ENCODE results near the gene TUB.

The TUB gene

GRCh38 chr11:8066036-8066910 lies 14.7 kb upstream of the TUB start:
- Histone ChIP-seq H3K27me3 (ENCODE audit: control insufficient read depth, insufficient read depth, low read length) (no peaks in the 10 kb centered on the region), H3K9me3 (ENCODE audit: control insufficient read depth, low read length) (no peaks in the 10 kb centered on the region), H3K4me1 (ENCODE audit: control insufficient read depth, insufficient read depth, low read length) (peaks cover 17% of the 10 kb centered on the region), H3K4me3 (ENCODE audit: low read length) (no peak overlapping the region), H3K9ac (ENCODE audit: low read length) (no peak overlapping the region), H3K36me3 (ENCODE audit: control insufficient read depth, insufficient read depth, low read length) (no peaks in the 10 kb centered on the region)

GRCh38 chr11:8066911-8067455 lies 14.0 kb upstream of the TUB start:
- H3K27me3 ChIP-seq (ENCODE audit: control insufficient read depth, insufficient read depth, low read length) = no peaks in the 10 kb centered on the region
- H3K9ac ChIP-seq (ENCODE audit: low read length) = no peak overlapping the region
- H3K36me3 ChIP-seq (ENCODE audit: control insufficient read depth, insufficient read depth, low read length) = no peaks in the 10 kb centered on the region
- no peaks in the 10 kb centered on the region for H3K9me3 ChIP-seq (ENCODE audit: control insufficient read depth, low read length)
- no peak overlapping the region for H3K4me3 ChIP-seq (ENCODE audit: low read length)
- peaks cover 17% of the 10 kb centered on the region for H3K4me1 ChIP-seq (ENCODE audit: control insufficient read depth, insufficient read depth, low read length)

DNA sequence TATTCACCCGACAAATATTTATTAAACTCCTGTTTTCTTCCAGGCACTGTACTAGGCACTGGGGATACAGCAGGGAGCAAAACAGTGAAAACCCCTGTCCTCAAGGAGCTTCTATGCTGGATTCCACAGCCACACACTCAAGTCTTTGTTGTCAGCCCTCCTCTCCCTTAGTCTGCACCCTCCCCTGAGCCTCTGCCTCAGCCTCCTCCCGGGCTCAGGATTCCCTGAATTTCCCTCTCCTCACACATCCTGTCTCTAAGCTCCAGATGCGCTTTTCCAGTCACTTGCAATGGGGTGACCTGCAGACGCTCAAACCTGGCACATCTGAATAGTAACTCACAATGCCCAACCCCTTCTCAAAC lies 13.5 kb upstream of the TUB start:
- no peaks in the 10 kb centered on the region for H3K36me3 ChIP-seq (ENCODE audit: control insufficient read depth, insufficient read depth, low read length)
- peaks cover 17% of the 10 kb centered on the region for H3K4me1 ChIP-seq (ENCODE audit: control insufficient read depth, insufficient read depth, low read length)
- H3K9ac ChIP-seq (ENCODE audit: low read length) = no peak overlapping the region
- H3K9me3 ChIP-seq (ENCODE audit: control insufficient read depth, low read length) = no peaks in the 10 kb centered on the region
- H3K27me3 ChIP-seq (ENCODE audit: control insufficient read depth, insufficient read depth, low read length) = no peaks in the 10 kb centered on the region
- H3K4me3 ChIP-seq (ENCODE audit: low read length) = no peak overlapping the region

GRCh38 chr11:8067929-8068575 lies 13.0 kb upstream of the TUB start:
- H3K36me3 ChIP-seq (ENCODE audit: control insufficient read depth, insufficient read depth, low read length) = no peaks in the 10 kb centered on the region
- H3K9me3 ChIP-seq (ENCODE audit: control insufficient read depth, low read length) = no peaks in the 10 kb centered on the region
- no peak overlapping the region for H3K9ac ChIP-seq (ENCODE audit: low read length)
- H3K4me1 ChIP-seq (ENCODE audit: control insufficient read depth, insufficient read depth, low read length) = peaks cover 17% of the 10 kb centered on the region
- H3K4me3 ChIP-seq (ENCODE audit: low read length) = no peak overlapping the region
- H3K27me3 ChIP-seq (ENCODE audit: control insufficient read depth, insufficient read depth, low read length) = peaks cover 2% of the 10 kb centered on the region

DNA sequence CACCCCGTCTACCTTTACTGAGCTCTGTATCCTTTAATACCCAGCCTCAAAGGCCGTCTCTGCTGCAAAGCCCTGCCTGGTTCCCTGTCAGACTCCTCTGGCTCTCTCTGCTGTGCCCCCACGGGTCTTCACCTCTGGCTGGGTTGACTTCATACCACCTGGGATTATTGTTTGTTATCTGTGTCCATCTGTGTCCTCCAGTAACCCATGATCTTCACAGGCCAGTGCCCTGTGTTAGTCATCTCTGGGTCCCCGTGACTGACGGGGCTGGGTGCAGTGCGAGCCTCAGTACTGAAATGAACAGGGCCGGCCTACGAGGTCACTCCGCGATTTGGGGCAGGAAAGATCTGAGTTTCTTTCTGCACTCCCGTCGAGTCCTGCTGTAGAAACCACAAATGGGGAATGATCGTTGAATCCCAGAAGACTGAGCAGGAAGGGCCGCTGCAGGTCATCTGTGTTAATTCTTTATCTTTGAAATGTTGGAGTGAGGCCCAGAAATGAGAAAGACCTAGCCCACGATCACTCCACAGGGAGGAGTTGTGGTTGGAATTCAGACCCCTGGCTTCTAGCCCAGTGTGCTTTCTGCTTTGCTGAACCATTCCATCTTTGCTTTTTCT lies 12.3 kb upstream of the TUB start:
- no peaks in the 10 kb centered on the region for H3K9me3 ChIP-seq (ENCODE audit: control insufficient read depth, low read length)
- no peaks in the 10 kb centered on the region for H3K36me3 ChIP-seq (ENCODE audit: control insufficient read depth, insufficient read depth, low read length)
- no peak overlapping the region for H3K4me3 ChIP-seq (ENCODE audit: low read length)
- no peak overlapping the region for H3K9ac ChIP-seq (ENCODE audit: low read length)
- H3K4me1 ChIP-seq (ENCODE audit: control insufficient read depth, insufficient read depth, low read length) = peaks cover 17% of the 10 kb centered on the region
- H3K27me3 ChIP-seq (ENCODE audit: control insufficient read depth, insufficient read depth, low read length) = peaks cover 2% of the 10 kb centered on the region

- Histone ChIP-seq H3K4me1 (ENCODE audit: control insufficient read depth, insufficient read depth, low read length) (peaks cover 17% of the 10 kb centered on the region), H3K9ac (ENCODE audit: low read length) (no peak overlapping the region), H3K36me3 (ENCODE audit: control insufficient read depth, insufficient read depth, low read length) (no peaks in the 10 kb centered on the region), H3K9me3 (ENCODE audit: control insufficient read depth, low read length) (no peaks in the 10 kb centered on the region), H3K27me3 (ENCODE audit: control insufficient read depth, insufficient read depth, low read length) (peaks cover 2% of the 10 kb centered on the region), H3K4me3 (ENCODE audit: low read length) (no peak overlapping the region)
These were observed 11.2 kb upstream of the TUB start for GRCh38 chr11:8069771-8070170.

DNA sequence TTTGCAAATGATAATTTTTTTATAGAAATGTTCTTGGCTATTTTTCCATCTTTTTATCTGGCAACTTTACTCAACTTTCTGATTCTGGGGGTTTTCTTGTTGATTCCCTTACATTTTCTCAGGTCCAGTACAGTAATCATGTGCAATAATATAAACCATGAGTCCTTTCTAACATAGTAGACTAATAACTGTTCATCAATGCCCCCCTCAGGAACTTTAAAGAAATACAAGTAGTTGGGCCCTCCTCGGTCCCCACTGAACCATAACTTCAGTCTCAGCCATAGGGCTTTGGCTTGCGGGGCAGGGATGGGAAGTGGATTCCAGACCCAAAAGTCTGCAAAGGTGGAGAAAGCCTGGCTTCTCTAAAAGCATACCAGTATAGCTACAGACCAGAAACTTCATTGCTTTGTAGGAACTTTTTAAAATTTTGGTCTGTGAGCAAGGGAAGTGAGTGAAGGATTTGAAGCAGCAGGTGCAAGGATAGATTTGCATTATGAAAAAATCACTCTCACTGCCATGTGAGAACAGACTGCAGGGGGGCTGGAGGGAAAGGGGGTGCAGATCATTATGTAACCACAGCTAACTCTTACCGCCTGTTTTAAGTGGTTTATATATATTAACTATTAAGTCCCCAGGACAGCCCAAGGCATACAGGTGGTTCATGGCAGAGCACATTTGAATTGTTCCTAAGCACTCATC lies 10.4 kb upstream of the TUB start:
- Histone ChIP-seq H3K4me1 (ENCODE audit: control insufficient read depth, insufficient read depth, low read length) (peaks cover 17% of the 10 kb centered on the region), H3K9me3 (ENCODE audit: control insufficient read depth, low read length) (no peaks in the 10 kb centered on the region), H3K36me3 (ENCODE audit: control insufficient read depth, insufficient read depth, low read length) (no peaks in the 10 kb centered on the region), H3K9ac (ENCODE audit: low read length) (no peak overlapping the region), H3K4me3 (ENCODE audit: low read length) (no peak overlapping the region), H3K27me3 (ENCODE audit: control insufficient read depth, insufficient read depth, low read length) (peaks cover 2% of the 10 kb centered on the region)

- Histone ChIP-seq H3K9me3 (ENCODE audit: control insufficient read depth, low read length) (no peaks in the 10 kb centered on the region), H3K4me3 (ENCODE audit: low read length) (no peak overlapping the region), H3K36me3 (ENCODE audit: control insufficient read depth, insufficient read depth, low read length) (no peaks in the 10 kb centered on the region), H3K4me1 (ENCODE audit: control insufficient read depth, insufficient read depth, low read length) (peaks cover 17% of the 10 kb centered on the region), H3K27me3 (ENCODE audit: control insufficient read depth, insufficient read depth, low read length) (peaks cover 2% of the 10 kb centered on the region), H3K9ac (ENCODE audit: low read length) (no peak overlapping the region)
These were observed 9.1 kb upstream of the TUB start for GRCh38 chr11:8071616-8072581.

GRCh38 chr11:8075119-8075726 lies 5.8 kb upstream of the TUB start:
- H3K4me1 ChIP-seq (ENCODE audit: control insufficient read depth, insufficient read depth, low read length) = no peaks in the 10 kb centered on the region
- H3K9ac ChIP-seq (ENCODE audit: low read length) = no peak overlapping the region
- H3K36me3 ChIP-seq (ENCODE audit: control insufficient read depth, insufficient read depth, low read length) = no peaks in the 10 kb centered on the region
- H3K9me3 ChIP-seq (ENCODE audit: control insufficient read depth, low read length) = no peaks in the 10 kb centered on the region
- no peak overlapping the region for H3K4me3 ChIP-seq (ENCODE audit: low read length)
- H3K27me3 ChIP-seq (ENCODE audit: control insufficient read depth, insufficient read depth, low read length) = peaks cover 6% of the 10 kb centered on the region

- Histone ChIP-seq H3K4me1 (ENCODE audit: control insufficient read depth, insufficient read depth, low read length) (no peaks in the 10 kb centered on the region), H3K9me3 (ENCODE audit: control insufficient read depth, low read length) (no peaks in the 10 kb centered on the region), H3K36me3 (ENCODE audit: control insufficient read depth, insufficient read depth, low read length) (no peaks in the 10 kb centered on the region), H3K27me3 (ENCODE audit: control insufficient read depth, insufficient read depth, low read length) (peaks cover 27% of the 10 kb centered on the region), H3K4me3 (ENCODE audit: low read length) (no peak overlapping the region), H3K9ac (ENCODE audit: low read length) (no peak overlapping the region)
These were observed 1.8 kb upstream of the TUB start for GRCh38 chr11:8079111-8079675.
